ENCODE results near the gene SBF2. TPM values are rescaled to one million over a fixed set of nuclear protein-coding genes. Genes with fewer than 3 reads are reported as not detected.

The SBF2 gene
- total RNA-seq, 2 experiments from 2014 or later, result 14.2 to 15.2 TPM

DNA sequence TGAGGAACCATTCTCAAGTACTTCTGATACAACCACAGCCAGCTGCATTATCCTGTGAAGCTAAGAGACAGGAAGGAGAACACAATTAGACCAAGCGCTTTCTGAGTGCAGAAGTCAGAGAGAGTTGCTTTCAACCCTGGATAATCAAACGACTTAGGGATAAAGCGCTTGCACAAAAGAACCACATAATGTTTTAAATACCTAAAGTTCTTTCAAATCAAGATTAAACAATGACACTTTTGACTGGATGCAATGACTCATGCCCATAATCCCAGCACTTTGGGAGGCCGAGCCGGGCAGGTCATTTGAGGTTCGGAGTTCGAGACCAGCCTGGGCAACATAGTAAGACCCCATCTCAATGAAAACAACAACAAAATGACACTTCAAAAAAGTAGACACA lies 485.1 kb downstream of the SBF2 start:
- H3K9me3 Mint-ChIP-seq, result no peaks in the 10 kb centered on the region
- H3K4me3 Mint-ChIP-seq, result no peak overlapping the region
- no peak for DNase-seq
- no peaks in the 10 kb centered on the region for H3K4me1 Mint-ChIP-seq (ENCODE audit: low read depth)
- H3K27me3 Mint-ChIP-seq, result no peaks in the 10 kb centered on the region
- H3K4me3 ChIP-seq (ENCODE audit: low read length), result no peak overlapping the region
- H3K36me3 Mint-ChIP-seq (ENCODE audit: low read depth), result peaks cover 63% of the 10 kb centered on the region
- no peaks in the 10 kb centered on the region for H3K9me3 ChIP-seq (ENCODE audit: control insufficient read depth in 1 of 2, insufficient read depth in 1 of 2, low read length in 2 of 2)
- no peak overlapping the region for H3K27ac Mint-ChIP-seq
- H3K27ac ChIP-seq (ENCODE audit: low read depth in 1 of 2, low read length in 2 of 2), result no peak overlapping the region
- no peaks in the 10 kb centered on the region for H3K4me1 ChIP-seq (ENCODE audit: insufficient read depth, low read length)
- no peaks in the 10 kb centered on the region for H3K27me3 ChIP-seq (ENCODE audit: control insufficient read depth in 1 of 2, insufficient read depth in 2 of 2, low read length in 2 of 2)
- intact Hi-C loops (cut with DNase I, micrococcal nuclease), result no loop called here
- H3K36me3 ChIP-seq (ENCODE audit: insufficient read depth, low read length), result peaks cover 11% of the 10 kb centered on the region
- ATAC-seq (ENCODE audit: poor library complexity), result no peak
- TF ChIP-seq, protein P1, sequence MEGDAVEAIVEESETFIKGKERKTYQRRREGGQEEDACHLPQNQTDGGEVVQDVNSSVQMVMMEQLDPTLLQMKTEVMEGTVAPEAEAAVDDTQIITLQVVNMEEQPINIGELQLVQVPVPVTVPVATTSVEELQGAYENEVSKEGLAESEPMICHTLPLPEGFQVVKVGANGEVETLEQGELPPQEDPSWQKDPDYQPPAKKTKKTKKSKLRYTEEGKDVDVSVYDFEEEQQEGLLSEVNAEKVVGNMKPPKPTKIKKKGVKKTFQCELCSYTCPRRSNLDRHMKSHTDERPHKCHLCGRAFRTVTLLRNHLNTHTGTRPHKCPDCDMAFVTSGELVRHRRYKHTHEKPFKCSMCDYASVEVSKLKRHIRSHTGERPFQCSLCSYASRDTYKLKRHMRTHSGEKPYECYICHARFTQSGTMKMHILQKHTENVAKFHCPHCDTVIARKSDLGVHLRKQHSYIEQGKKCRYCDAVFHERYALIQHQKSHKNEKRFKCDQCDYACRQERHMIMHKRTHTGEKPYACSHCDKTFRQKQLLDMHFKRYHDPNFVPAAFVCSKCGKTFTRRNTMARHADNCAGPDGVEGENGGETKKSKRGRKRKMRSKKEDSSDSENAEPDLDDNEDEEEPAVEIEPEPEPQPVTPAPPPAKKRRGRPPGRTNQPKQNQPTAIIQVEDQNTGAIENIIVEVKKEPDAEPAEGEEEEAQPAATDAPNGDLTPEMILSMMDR (IDR thresholded peaks at IDR 0.05), result no peak
- ChIA-PET CTCF (no interaction called here), POLR2A (interaction anchor here (0.7 kb wide), 1 partner anchor 22 kb away, joined by 4 read pairs; no protein-coding TSS in a partner anchor)

DNA sequence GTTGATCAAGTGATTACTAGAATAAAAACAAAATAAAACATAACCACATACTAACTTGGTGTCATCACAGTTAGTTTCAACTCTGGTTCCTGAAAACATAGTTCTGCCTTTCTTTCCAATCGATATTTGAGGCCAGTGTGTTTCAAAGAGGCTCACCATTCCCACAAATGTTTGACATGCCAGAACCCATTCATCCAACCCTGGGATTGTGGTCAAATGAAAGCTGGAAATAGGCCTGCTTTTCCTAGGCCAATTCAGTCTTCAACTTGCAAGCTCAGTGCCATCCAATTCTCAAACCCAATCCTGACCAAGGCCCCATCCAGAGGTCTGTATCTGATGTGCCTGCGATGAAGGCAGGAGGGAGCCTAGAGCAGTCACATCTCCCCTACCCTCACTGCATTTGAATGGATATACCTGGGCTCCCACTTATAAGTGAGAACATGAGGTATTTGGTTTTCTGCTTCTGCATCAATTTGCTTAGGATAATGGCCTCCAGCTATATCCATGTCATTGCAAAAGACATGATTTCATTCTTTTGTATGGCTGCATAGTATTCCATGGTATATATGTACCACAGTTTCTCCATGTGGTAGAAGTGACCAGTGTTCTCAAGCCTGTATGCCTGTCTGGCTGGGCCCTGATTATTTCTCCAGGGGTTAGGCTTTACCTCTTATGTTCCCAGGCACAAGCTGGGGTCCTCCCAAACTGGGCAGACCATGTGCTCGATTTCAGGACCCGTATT lies 486.9 kb downstream of the SBF2 start:
- DNase-seq (no peak), ATAC-seq (ENCODE audit: poor library complexity) (no peak)
- Mint-ChIP-seq H3K27me3 (no peaks in the 10 kb centered on the region), H3K4me1 (ENCODE audit: low read depth) (no peaks in the 10 kb centered on the region), H3K36me3 (ENCODE audit: low read depth) (peaks cover 58% of the 10 kb centered on the region), H3K27ac (no peak overlapping the region), H3K9me3 (no peaks in the 10 kb centered on the region), H3K4me3 (no peak overlapping the region)
- intact Hi-C loops (cut with DNase I, micrococcal nuclease), result no loop called here
- TF ChIP-seq, protein P1 (IDR thresholded peaks at IDR 0.05), result no peak
- Histone ChIP-seq H3K4me3 (ENCODE audit: low read length) (no peak overlapping the region), H3K36me3 (ENCODE audit: insufficient read depth, low read length) (peaks cover 11% of the 10 kb centered on the region), H3K27me3 (ENCODE audit: control insufficient read depth in 1 of 2, insufficient read depth in 2 of 2, low read length in 2 of 2) (no peaks in the 10 kb centered on the region), H3K9me3 (ENCODE audit: control insufficient read depth in 1 of 2, insufficient read depth in 1 of 2, low read length in 2 of 2) (no peaks in the 10 kb centered on the region), H3K4me1 (ENCODE audit: insufficient read depth, low read length) (no peaks in the 10 kb centered on the region), H3K27ac (ENCODE audit: low read depth in 1 of 2, low read length in 2 of 2) (no peak overlapping the region)
- ChIA-PET CTCF (no interaction called here), POLR2A (no interaction called here)

DNA sequence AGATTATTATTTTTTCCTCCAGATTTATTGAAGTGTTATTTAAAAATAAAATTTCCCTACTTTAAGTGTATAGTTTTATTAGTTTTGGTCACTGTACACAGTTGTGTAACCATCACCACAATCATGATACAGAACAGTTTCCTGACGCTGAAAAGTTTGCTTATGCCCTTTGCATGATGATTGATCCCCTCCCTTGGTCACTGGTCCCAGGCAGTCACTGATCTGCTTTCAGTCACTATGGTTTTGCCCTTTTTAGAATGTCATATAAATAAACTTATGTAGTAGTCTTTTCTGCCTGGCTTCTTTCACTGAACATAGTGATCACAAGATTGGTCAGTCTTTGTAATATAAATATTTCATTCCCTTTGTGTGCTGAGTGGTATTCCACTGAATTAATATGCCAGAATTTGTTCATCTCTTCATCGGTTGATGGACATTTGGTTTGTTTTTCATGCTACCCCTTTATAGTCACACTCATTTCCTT lies 489.6 kb downstream of the SBF2 start:
- ATAC-seq (ENCODE audit: poor library complexity), result no peak
- H3K27ac Mint-ChIP-seq, result no peak overlapping the region
- CTCF ChIA-PET, result no interaction called here

More for the DNA sequence above, 489.6 kb downstream of the SBF2 start:
- H3K4me1 Mint-ChIP-seq (ENCODE audit: low read depth), result no peaks in the 10 kb centered on the region
- Histone ChIP-seq H3K9me3 (ENCODE audit: control insufficient read depth in 1 of 2, insufficient read depth in 1 of 2, low read length in 2 of 2) (no peaks in the 10 kb centered on the region), H3K4me3 (ENCODE audit: low read length) (no peak overlapping the region), H3K4me1 (ENCODE audit: insufficient read depth, low read length) (no peaks in the 10 kb centered on the region), H3K27ac (ENCODE audit: low read depth in 1 of 2, low read length in 2 of 2) (no peak overlapping the region), H3K27me3 (ENCODE audit: control insufficient read depth in 1 of 2, insufficient read depth in 2 of 2, low read length in 2 of 2) (no peaks in the 10 kb centered on the region), H3K36me3 (ENCODE audit: insufficient read depth, low read length) (peaks cover 11% of the 10 kb centered on the region)
- peaks cover 39% of the 10 kb centered on the region for H3K36me3 Mint-ChIP-seq (ENCODE audit: low read depth)
- TF ChIP-seq, protein P1 (IDR thresholded peaks at IDR 0.05), result no peak
- H3K4me3 Mint-ChIP-seq, result no peak overlapping the region
- DNase-seq, result no peak
- no peaks in the 10 kb centered on the region for H3K9me3 Mint-ChIP-seq
- intact Hi-C loops (cut with DNase I, micrococcal nuclease), result no loop called here
- H3K27me3 Mint-ChIP-seq, result no peaks in the 10 kb centered on the region
- POLR2A ChIA-PET, result no interaction called here
